Spleen (tissue), 11 donors: ENCODE data around the gene TMEM229B. TPM values are rescaled to one million over a fixed set of nuclear protein-coding genes. Genes with fewer than 3 reads are reported as not detected.

ENCODE experiments used
- DNase-seq: peaks from one replicate; pipeline ENCODE4 v3.0.0-alpha.2; 2020
- H3K27ac ChIP-seq, 8 donors: fragments of 200-600 bp; sonication (generic) in 7 of 8; 1 replicate in 4 of 8; 2 replicates in 4 of 8; pipeline versions ENCODE4 v1.5.0 to v1.8.0; 2016 to 2021; ENCODE audit warnings: inconsistent platforms in 4 of 8, mild to moderate bottlenecking in 4 of 8, moderate library complexity in 1 of 8
- H3K27me3 ChIP-seq, 7 donors: fragments of 200-600 bp; sonication (generic) in 6 of 7; replicated peaks in 1 of 7; 1 replicate in 4 of 7; 2 replicates in 3 of 7; pipeline versions ENCODE4 v1.5.0 to v1.8.0; 2016 to 2021; ENCODE audit warnings: inconsistent platforms in 3 of 7, mild to moderate bottlenecking in 1 of 7
- H3K36me3 ChIP-seq, 6 donors: fragments of 200-600 bp; sonication (generic) in 5 of 6; 1 replicate in 4 of 6; 2 replicates in 2 of 6; pipeline versions ENCODE4 v1.5.0 to v1.8.0; 2016 to 2021; ENCODE audit warnings: inconsistent platforms in 2 of 6
- H3K4me1 ChIP-seq, 6 donors: fragments of 200-600 bp; sonication (generic) in 5 of 6; 1 replicate in 3 of 6; 2 replicates in 3 of 6; pipeline versions ENCODE4 v1.5.0 to v1.8.0; 2016 to 2021; ENCODE audit warnings: inconsistent platforms in 3 of 6
- H3K4me3 ChIP-seq, 8 donors: fragments of 200-600 bp; sonication (generic) in 7 of 8; 1 replicate in 4 of 8; 2 replicates in 4 of 8; pipeline versions ENCODE4 v1.5.0 to v1.8.0; 2016 to 2021; ENCODE audit warnings: inconsistent platforms in 4 of 8, mild to moderate bottlenecking in 4 of 8, moderate library complexity in 2 of 8
- H3K9me3 ChIP-seq, 8 donors: fragments of 200-600 bp; sonication (generic) in 7 of 8; 1 replicate in 4 of 8; 2 replicates in 4 of 8; pipeline versions ENCODE4 v1.5.0 to v1.8.0; 2016 to 2021; ENCODE audit warnings: inconsistent platforms in 4 of 8
- POLR2A ChIP-seq, 3 donors: fragments of 450-650 bp; IDR thresholded peaks; one replicate each; pipeline ENCODE4 v1.5.1; 2017; ENCODE audit warnings: antibody characterized with exemption in 3 of 3, mild to moderate bottlenecking in 1 of 3
- POLR2AphosphoS5 ChIP-seq, 3 donors: sonication (generic); formaldehyde crosslinking; IDR thresholded peaks; one replicate each; pipeline ENCODE4 v1.5.1; 2017; ENCODE audit warnings: antibody characterized with exemption in 3 of 3
- WGBS, 5 donors: extraction: QIAGEN DNeasy Blood & Tissue Kit in 3 of 5; methylation state at CpG; one replicate each; pipeline versions ENCODE4 v1.1.5 to v1.1.7; 2013 to 2018; 5-methylcytosine and 5-hydroxymethylcytosine counted together
- intact Hi-C: fragments of 100-400 bp; cut with DNase I; formaldehyde crosslinking; loops from one replicate; pipeline ENCODE4 v1.15.0; 2023; ENCODE audit warnings: low total_unique reads
- polyA plus RNA-seq, 3 donors: library from polyadenylated mRNA; stranded (reverse); fragments of 200-250 nt; gene quantifications; one replicate each; pipeline ENCODE4 v1.2.1, GENCODE V29; 2013
- total RNA-seq, 7 donors: library from RNA; depleted of rRNA in 3 of 7; stranded (reverse); fragments of >200 nt in 3 of 7; fragmentation: NEBNext Ultra II Directional in 4 of 7; extraction: Animal tissue kit (Norgen Biotek cat#: 25700) in 4 of 7; gene quantifications; one replicate each; pipeline versions ENCODE4 v1.1.0 to v1.2.1, GENCODE V29; 2016 to 2021
- TF ChIP-seq, protein P1 (sequence below), 11 experiments: fragments of 200-600 bp in 7 of 11; fragments of 450-650 bp in 4 of 11; sonication (generic) in 4 of 11; IDR thresholded peaks in 8 of 11; conservative IDR thresholded peaks in 3 of 11; 1 replicate in 7 of 11; 2 replicates in 4 of 11; pipeline versions ENCODE4 v1.4.0 to v1.8.0; 2016 to 2021; ENCODE audit warnings: antibody characterized with exemption in 11 of 11, inconsistent platforms in 4 of 11, mild to moderate bottlenecking in 1 of 11
- donor health status: healthy with polysubstance abuse.
- donor health status: DM: no; HTN: no; CAD: no; lungs with moderate emphysema.
- donor health status: DM: no; HTN: no; CAD: no.
- donor health status: Bipolar disorder and iron deficiency.
- donor health status: healthy.
- donor health status: DM: no; HTN: no; CAD: no.
- donor health status: DM: yes; HTN: yes; CAD: no.

Gene TMEM229B
- total and polyA plus RNA-seq, 10 donors = 3.0 to 36.0 (median 25.2) TPM

- DNase-seq = no peak
- Histone ChIP-seq H3K36me3 (no peaks in the 10 kb centered on the region), H3K4me3 (no peak overlapping the region), H3K27me3 (peaks cover 0 to 41% (median 0%) of the 10 kb centered on the region in 7 donors), H3K4me1 (peaks cover 0 to 12% (median 0%) of the 10 kb centered on the region in 6 donors), H3K27ac (no peak overlapping the region), H3K9me3 (no peaks in the 10 kb centered on the region)
- TF ChIP-seq, protein P1, sequence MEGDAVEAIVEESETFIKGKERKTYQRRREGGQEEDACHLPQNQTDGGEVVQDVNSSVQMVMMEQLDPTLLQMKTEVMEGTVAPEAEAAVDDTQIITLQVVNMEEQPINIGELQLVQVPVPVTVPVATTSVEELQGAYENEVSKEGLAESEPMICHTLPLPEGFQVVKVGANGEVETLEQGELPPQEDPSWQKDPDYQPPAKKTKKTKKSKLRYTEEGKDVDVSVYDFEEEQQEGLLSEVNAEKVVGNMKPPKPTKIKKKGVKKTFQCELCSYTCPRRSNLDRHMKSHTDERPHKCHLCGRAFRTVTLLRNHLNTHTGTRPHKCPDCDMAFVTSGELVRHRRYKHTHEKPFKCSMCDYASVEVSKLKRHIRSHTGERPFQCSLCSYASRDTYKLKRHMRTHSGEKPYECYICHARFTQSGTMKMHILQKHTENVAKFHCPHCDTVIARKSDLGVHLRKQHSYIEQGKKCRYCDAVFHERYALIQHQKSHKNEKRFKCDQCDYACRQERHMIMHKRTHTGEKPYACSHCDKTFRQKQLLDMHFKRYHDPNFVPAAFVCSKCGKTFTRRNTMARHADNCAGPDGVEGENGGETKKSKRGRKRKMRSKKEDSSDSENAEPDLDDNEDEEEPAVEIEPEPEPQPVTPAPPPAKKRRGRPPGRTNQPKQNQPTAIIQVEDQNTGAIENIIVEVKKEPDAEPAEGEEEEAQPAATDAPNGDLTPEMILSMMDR (IDR thresholded peaks at IDR 0.05 in 8 of 11, conservative IDR thresholded peaks at IDR 0.05 in 3 of 11) = peak; percentile 2 to 74 (median 61)
- TF ChIP-seq POLR2AphosphoS5 (IDR thresholded peaks at IDR 0.05) (no peak), POLR2A (IDR thresholded peaks at IDR 0.05) (no peak)
- intact Hi-C loops = no loop called here
- 75 to 86% (median 82%) methylated on average over 8 of the region's 8 CpGs for WGBS, 5 donors
These were observed 38.3 kb upstream of the TMEM229B start for GRCh38 chr14:67526676-67527459.

DNA sequence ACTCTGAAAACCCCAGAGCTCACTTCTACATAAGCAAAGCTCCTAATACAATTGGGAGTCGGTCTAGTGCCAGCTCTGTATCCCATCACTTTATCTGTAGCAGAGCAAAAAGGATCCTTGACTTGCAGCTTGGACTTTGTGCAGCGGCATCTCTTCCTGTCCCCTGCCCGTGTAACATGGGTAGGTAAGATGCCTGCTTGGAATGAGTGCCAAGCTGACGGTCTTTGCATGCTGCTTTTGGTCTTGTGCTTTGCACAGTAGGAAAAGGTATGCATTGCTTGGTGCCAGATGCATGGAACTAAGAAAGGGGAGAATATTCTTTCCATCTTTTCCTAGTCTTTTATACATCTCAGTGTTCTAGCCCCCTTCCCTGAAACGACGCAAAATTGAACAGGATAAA, 37.7 kb upstream of the TMEM229B start:
- intact Hi-C loops = no loop called here
- TF ChIP-seq POLR2A (IDR thresholded peaks at IDR 0.05) = no peak
- no peak for TF ChIP-seq POLR2AphosphoS5 (IDR thresholded peaks at IDR 0.05)
- TF ChIP-seq, protein P1 (IDR thresholded peaks at IDR 0.05 in 8 of 11, conservative IDR thresholded peaks at IDR 0.05 in 3 of 11) = no peak
- Histone ChIP-seq H3K9me3 (no peaks in the 10 kb centered on the region), H3K4me3 (no peak overlapping the region), H3K27ac (no peak overlapping the region), H3K27me3 (peaks cover 0 to 38% (median 0%) of the 10 kb centered on the region in 7 donors), H3K36me3 (no peaks in the 10 kb centered on the region), H3K4me1 (peaks cover 0 to 11% (median 0%) of the 10 kb centered on the region in 6 donors)
- no peak for DNase-seq
- WGBS, 5 donors = 61 to 68% (median 64%) methylated on average over 6 of the region's 6 CpGs

- Histone ChIP-seq H3K9me3 (no peaks in the 10 kb centered on the region), H3K4me1 (peaks cover 0 to 11% (median 0%) of the 10 kb centered on the region in 6 donors), H3K27me3 (peaks cover 0 to 36% (median 0%) of the 10 kb centered on the region in 7 donors), H3K4me3 (no peak overlapping the region), H3K27ac (no peak overlapping the region), H3K36me3 (no peaks in the 10 kb centered on the region)
- 60 to 91% (median 86%) methylated on average over 4 of the region's 4 CpGs for WGBS, 5 donors
- DNase-seq = no peak
- TF ChIP-seq, protein P1 (IDR thresholded peaks at IDR 0.05 in 8 of 11, conservative IDR thresholded peaks at IDR 0.05 in 3 of 11) = no peak
- TF ChIP-seq POLR2A (IDR thresholded peaks at IDR 0.05) (no peak), POLR2AphosphoS5 (IDR thresholded peaks at IDR 0.05) (no peak)
- intact Hi-C loops = no loop called here
These were observed 36.9 kb upstream of the TMEM229B start for GRCh38 chr14:67525389-67525788.

GRCh38 chr14:67524634-67524963, 36.1 kb upstream of the TMEM229B start:
- intact Hi-C loops = no loop called here
- 8 to 38% (median 26%) methylated on average over 3 of the region's 3 CpGs for WGBS, 5 donors
- no peaks in the 10 kb centered on the region for H3K36me3 ChIP-seq
- peaks cover 0 to 36% (median 0%) of the 10 kb centered on the region in 7 donors for H3K27me3 ChIP-seq
- no peak for DNase-seq
- H3K4me1 ChIP-seq = peaks cover 0 to 11% (median 0%) of the 10 kb centered on the region in 6 donors
- H3K4me3 ChIP-seq = no peak overlapping the region
- TF ChIP-seq POLR2AphosphoS5 (IDR thresholded peaks at IDR 0.05) (no peak), POLR2A (IDR thresholded peaks at IDR 0.05) (no peak)
- TF ChIP-seq, protein P1 (IDR thresholded peaks at IDR 0.05 in 8 of 11, conservative IDR thresholded peaks at IDR 0.05 in 3 of 11) = no peak
- no peak overlapping the region for H3K27ac ChIP-seq
- H3K9me3 ChIP-seq = no peaks in the 10 kb centered on the region
